Hepatocyte (in vitro differentiated cells): ENCODE results near the gene MORN4. TPM values are rescaled to one million over a fixed set of nuclear protein-coding genes. Genes with fewer than 3 reads are reported as not detected.

ENCODE experiments used
- DNase-seq: peaks from one replicate; pipeline ENCODE4 v3.0.0-alpha.2; 2016; ENCODE audit warnings: low spot score
- H2AFZ ChIP-seq: fragments of 200-600 bp; sonication (generic); 2 replicates; pipeline ENCODE4 v1.6.0; 2016; ENCODE audit warnings: antibody characterized with exemption, mild to moderate bottlenecking
- H3K27ac ChIP-seq: fragments of 200-600 bp; sonication (generic); 2 replicates; pipeline ENCODE4 v1.5.1; 2016; ENCODE audit warnings: mild to moderate bottlenecking
- H3K27me3 ChIP-seq: fragments of 200-600 bp; sonication (generic); 2 replicates; pipeline ENCODE4 v1.6.1; 2016
- H3K36me3 ChIP-seq: fragments of 200-600 bp; sonication (generic); replicated peaks from 2 replicates; pipeline ENCODE4 v1.5.1; 2016; ENCODE audit warnings: low read depth; ENCODE audit not compliant: insufficient read depth
- H3K4me1 ChIP-seq: fragments of 200-600 bp; sonication (generic); 2 replicates; pipeline ENCODE4 v1.5.1; 2016; ENCODE audit warnings: mild to moderate bottlenecking, moderate library complexity; ENCODE audit not compliant: insufficient read depth
- H3K4me2 ChIP-seq: fragments of 200-600 bp; sonication (generic); 2 replicates; pipeline ENCODE4 v1.6.0; 2016
- H3K4me3 ChIP-seq: fragments of 200-600 bp; sonication (generic); 2 replicates; pipeline ENCODE4 v1.5.1; 2016; ENCODE audit warnings: mild to moderate bottlenecking
- H3K79me2 ChIP-seq: fragments of 200-600 bp; sonication (generic); 2 replicates; pipeline ENCODE4 v1.6.0; 2017; ENCODE audit warnings: mild to moderate bottlenecking
- H3K9me2 ChIP-seq: fragments of 200-600 bp; sonication (generic); replicated peaks from 2 replicates; pipeline ENCODE4 v1.6.0; 2017; ENCODE audit warnings: mild to moderate bottlenecking; ENCODE audit not compliant: insufficient read depth
- H3K9me3 ChIP-seq: fragments of 200-600 bp; sonication (generic); 2 replicates; pipeline ENCODE4 v1.5.1; 2016; ENCODE audit warnings: low read depth, mild to moderate bottlenecking
- H4K20me1 ChIP-seq: fragments of 200-600 bp; sonication (generic); 2 replicates; pipeline ENCODE4 v1.6.0; 2016; ENCODE audit warnings: mild to moderate bottlenecking; ENCODE audit not compliant: insufficient read depth, poor library complexity, severe bottlenecking
- EZH2 ChIP-seq: fragments of 200-600 bp; sonication (generic); IDR thresholded peaks from 2 replicates; pipeline ENCODE4 v1.6.1; 2016; ENCODE audit warnings: antibody characterized with exemption, mild to moderate bottlenecking, borderline replicate concordance
- EZH2phosphoT487 ChIP-seq: fragments of 200-600 bp; sonication (generic); IDR thresholded peaks from one replicate; pipeline ENCODE4 v1.6.1; 2018; ENCODE audit warnings: antibody characterized with exemption, mild to moderate bottlenecking, low read depth, moderate library complexity; ENCODE audit not compliant: unreplicated experiment, severe bottlenecking
- WGBS: methylation state at CpG from one replicate; pipeline ENCODE4 v1.1.6; 2016; ENCODE audit warnings: low lambda C conversion rate; ENCODE audit errors: missing lambda C conversion rate; 5-methylcytosine and 5-hydroxymethylcytosine counted together
- polyA plus RNA-seq: library from polyadenylated mRNA; unstranded; fragments of >200 nt; fragmentation: Nextera tagmentation; extraction: Ambion mirVana; gene quantifications from 2 replicates; pipeline ENCODE4 v1.2.1, GENCODE V29; 2016
- total RNA-seq: library from RNA; depleted of rRNA; stranded (reverse); fragments of >200 nt; gene quantifications from 2 replicates; pipeline ENCODE4 v1.2.3, GENCODE V29; 2014
- TF ChIP-seq, protein P1 (sequence below): fragments of 200-600 bp; sonication (generic); IDR thresholded peaks from 2 replicates; pipeline ENCODE4 v1.5.1; 2016; ENCODE audit warnings: antibody characterized with exemption, mild to moderate bottlenecking; ENCODE audit not compliant: poor library complexity

MORN4 gene
- total and polyA plus RNA-seq, 2 experiments from 2014 or later = 8.5 to 15.6 TPM

DNA sequence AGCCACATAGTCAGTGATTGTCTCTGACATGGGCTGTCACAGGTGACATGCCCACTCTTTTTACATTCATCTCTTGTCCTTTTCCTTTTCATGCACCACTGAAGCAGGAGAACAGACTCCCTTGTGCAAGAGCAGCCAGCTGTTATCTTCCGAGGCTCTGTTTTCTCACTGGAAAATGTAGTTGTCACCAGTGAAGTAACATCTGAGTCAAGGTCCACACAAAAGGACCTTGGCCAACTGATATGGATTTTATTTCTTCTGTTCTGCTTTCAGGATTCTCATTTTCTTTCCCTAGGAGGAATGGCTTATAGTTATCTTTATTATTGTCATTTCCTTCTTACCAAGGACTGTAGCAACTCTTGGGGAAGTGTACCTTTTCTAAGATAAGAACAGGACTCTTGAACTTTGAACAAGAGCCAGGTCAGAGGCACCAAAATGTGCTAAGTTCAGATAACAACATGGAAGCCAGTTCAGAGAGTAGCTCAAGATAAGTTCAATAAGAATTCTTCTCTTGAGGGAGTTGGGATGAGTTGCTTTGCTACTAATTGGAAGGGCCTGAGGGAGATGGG lies 31.1 kb upstream of the MORN4 start:
- 59% methylated on average over 1 of the region's 1 CpG for WGBS
- Histone ChIP-seq H4K20me1 (no peaks in the 10 kb centered on the region), H3K36me3 (no peaks in the 10 kb centered on the region), H3K79me2 (peaks cover 9% of the 10 kb centered on the region), H3K9me2 (no peaks in the 10 kb centered on the region), H3K27ac (peak overlapping the region; percentile 85), H3K4me3 (no peak overlapping the region), H3K9me3 (no peaks in the 10 kb centered on the region), H3K4me2 (peak overlapping the region; percentile 35), H3K4me1 (peaks cover 30% of the 10 kb centered on the region), H2AFZ (no peak overlapping the region), H3K27me3 (no peaks in the 10 kb centered on the region)
- TF ChIP-seq, protein P1, sequence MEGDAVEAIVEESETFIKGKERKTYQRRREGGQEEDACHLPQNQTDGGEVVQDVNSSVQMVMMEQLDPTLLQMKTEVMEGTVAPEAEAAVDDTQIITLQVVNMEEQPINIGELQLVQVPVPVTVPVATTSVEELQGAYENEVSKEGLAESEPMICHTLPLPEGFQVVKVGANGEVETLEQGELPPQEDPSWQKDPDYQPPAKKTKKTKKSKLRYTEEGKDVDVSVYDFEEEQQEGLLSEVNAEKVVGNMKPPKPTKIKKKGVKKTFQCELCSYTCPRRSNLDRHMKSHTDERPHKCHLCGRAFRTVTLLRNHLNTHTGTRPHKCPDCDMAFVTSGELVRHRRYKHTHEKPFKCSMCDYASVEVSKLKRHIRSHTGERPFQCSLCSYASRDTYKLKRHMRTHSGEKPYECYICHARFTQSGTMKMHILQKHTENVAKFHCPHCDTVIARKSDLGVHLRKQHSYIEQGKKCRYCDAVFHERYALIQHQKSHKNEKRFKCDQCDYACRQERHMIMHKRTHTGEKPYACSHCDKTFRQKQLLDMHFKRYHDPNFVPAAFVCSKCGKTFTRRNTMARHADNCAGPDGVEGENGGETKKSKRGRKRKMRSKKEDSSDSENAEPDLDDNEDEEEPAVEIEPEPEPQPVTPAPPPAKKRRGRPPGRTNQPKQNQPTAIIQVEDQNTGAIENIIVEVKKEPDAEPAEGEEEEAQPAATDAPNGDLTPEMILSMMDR = no peak
- TF ChIP-seq EZH2phosphoT487 (no peak), EZH2 (no peak)
- DNase-seq = peak; percentile 68

DNA sequence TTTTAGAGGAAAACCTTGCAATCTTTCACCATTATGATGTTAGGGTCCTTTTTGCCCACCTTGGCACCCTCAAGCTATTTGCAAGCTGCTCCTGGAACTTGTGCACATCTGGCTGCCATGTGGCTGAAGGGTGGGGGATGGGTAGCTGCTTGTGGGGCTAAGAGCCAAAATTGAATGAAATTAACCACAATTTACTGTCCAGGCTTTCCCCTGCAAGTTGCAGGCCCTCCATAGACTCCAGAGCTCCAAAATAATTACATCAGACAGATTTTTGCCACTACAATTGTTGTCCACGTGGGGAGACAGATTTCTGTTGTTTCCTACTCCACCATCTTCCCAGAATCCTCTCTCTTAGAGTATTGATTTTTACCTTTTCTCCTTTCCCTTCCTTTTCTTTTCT lies 26.3 kb upstream of the MORN4 start:
- H3K27ac ChIP-seq = no peak overlapping the region
- no peak overlapping the region for H3K4me2 ChIP-seq
- no peaks in the 10 kb centered on the region for H3K36me3 ChIP-seq
- WGBS = 39% methylated on average over 1 of the region's 1 CpG
- no peaks in the 10 kb centered on the region for H3K9me3 ChIP-seq
- H3K4me3 ChIP-seq = no peak overlapping the region
- peaks cover 6% of the 10 kb centered on the region for H3K79me2 ChIP-seq
- no peaks in the 10 kb centered on the region for H3K9me2 ChIP-seq
- no peaks in the 10 kb centered on the region for H3K27me3 ChIP-seq
- no peak for TF ChIP-seq EZH2phosphoT487
- no peak overlapping the region for H2AFZ ChIP-seq
- no peak for DNase-seq
- H4K20me1 ChIP-seq = no peaks in the 10 kb centered on the region
- peaks cover 6% of the 10 kb centered on the region for H3K4me1 ChIP-seq

DNA sequence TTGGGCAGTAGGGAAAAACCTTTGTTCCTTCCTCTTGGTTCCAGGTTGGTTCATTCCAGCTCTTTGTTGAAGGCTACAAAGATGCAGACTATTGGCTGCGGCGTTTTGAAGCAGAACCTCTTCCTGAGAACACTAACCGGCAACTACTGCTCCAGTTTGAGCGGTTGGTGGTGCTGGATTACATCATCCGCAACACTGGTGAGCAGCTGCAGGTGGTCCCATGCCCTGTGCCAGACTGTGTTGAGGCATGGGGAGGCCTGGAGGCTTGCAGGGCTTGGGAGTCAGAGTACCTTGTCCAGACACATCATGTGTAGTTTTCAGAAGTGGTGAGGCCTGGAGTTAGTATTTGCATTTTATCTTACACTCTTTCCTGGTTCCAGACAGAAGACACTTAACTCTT lies 23.5 kb upstream of the MORN4 start:
- H3K36me3 ChIP-seq = no peaks in the 10 kb centered on the region
- H4K20me1 ChIP-seq = no peaks in the 10 kb centered on the region
- no peaks in the 10 kb centered on the region for H3K4me1 ChIP-seq
- peaks cover 5% of the 10 kb centered on the region for H3K79me2 ChIP-seq
- H2AFZ ChIP-seq = no peak overlapping the region
- H3K4me2 ChIP-seq = no peak overlapping the region
- H3K9me3 ChIP-seq = no peaks in the 10 kb centered on the region
- TF ChIP-seq, protein P1 = no peak
- TF ChIP-seq EZH2 = no peak
- no peak for TF ChIP-seq EZH2phosphoT487
- no peak overlapping the region for H3K27ac ChIP-seq
- no peak for DNase-seq
- 98% methylated on average over 5 of the region's 5 CpGs for WGBS
- no peaks in the 10 kb centered on the region for H3K9me2 ChIP-seq
- H3K27me3 ChIP-seq = no peaks in the 10 kb centered on the region
- no peak overlapping the region for H3K4me3 ChIP-seq

DNA sequence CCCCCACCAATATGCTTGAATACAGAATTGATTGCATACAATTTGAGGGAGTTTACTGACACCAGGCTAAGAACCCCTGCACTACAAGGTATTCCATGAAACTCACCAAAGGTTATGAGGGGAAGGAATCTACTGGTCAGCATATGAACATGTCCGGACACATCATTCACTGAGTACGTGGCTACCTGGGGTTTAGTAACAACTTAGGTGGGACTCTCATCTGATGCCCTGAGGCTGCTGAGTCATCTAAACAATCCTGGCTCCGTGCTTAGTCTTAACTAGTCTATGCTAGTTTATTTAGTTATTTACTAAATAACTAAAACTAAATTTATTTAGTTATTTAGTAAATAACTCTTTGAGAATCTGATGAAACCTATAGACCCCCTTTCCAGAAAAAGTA lies 18.5 kb upstream of the MORN4 start:
- WGBS = 78% methylated on average over 3 of the region's 3 CpGs
- TF ChIP-seq EZH2phosphoT487 (no peak), EZH2 (no peak)
- TF ChIP-seq, protein P1 = no peak
- DNase-seq = no peak
- H3K27me3 ChIP-seq = no peaks in the 10 kb centered on the region
- H3K36me3 ChIP-seq = no peaks in the 10 kb centered on the region
- H3K9me3 ChIP-seq = no peaks in the 10 kb centered on the region
- H3K27ac ChIP-seq = no peak overlapping the region
- H3K4me3 ChIP-seq = no peak overlapping the region
- no peak overlapping the region for H3K4me2 ChIP-seq
- H3K4me1 ChIP-seq = peaks cover 10% of the 10 kb centered on the region
- H2AFZ ChIP-seq = no peak overlapping the region
- no peaks in the 10 kb centered on the region for H4K20me1 ChIP-seq
- peaks cover 46% of the 10 kb centered on the region for H3K79me2 ChIP-seq
- no peaks in the 10 kb centered on the region for H3K9me2 ChIP-seq
